NCI-H748 treated with DMSO at 0.1 percent for 48 hours (cell line): ENCODE data around the gene HOMER1.
"Not testable (repeated sequence)": the region's sequence is repeated elsewhere in the genome, so short reads cannot be mapped to it uniquely, and the experiment has no call there.

ENCODE experiments used
- DNase-seq: peaks from one replicate; lab custom pipeline; 2025; lab: John Stamatoyannopoulos, UW

HOMER1 gene

GRCh38 chr5:79417495-79417894 lies 96.4 kb downstream of the HOMER1 start:
- DNase-seq: no peak

DNA sequence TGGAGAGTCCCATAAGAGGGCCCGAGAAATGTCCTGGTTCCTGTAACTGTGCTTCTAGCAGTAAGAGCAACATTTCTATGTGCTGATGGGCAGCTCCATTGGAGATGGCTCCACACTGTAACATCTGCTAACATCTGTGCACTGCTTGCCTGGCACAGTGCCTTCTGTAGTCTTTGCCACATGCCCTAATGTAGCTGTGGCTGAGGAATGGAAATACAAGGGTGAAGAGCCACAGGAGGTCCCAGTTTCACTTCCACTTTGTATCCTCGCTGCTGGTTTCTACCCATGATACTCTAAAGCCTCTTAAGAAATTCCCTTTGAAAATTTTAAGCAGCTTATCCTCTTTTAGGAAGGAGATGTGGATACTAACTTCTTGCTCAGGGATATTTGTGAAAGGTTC lies 97.4 kb downstream of the HOMER1 start:
- DNase-seq: no peak

DNA sequence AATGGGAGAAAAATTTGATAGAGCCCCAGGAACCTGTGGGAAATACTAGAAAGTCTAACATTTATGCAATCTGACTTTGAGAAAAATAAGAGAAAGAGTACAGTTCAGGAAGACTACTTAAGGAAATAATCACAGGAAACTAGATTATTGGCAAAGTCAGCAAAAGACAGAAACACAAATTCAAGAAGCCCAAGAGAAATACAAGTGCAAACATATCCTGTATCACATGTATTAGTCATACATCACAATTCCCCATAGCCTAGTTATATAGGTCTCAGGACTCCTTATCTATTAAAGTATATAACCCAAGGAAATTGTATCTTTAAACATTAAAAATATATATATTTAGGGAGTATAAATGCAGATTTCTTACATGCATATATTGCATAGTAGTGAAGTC lies 100.8 kb downstream of the HOMER1 start:
- no peak for DNase-seq

DNA sequence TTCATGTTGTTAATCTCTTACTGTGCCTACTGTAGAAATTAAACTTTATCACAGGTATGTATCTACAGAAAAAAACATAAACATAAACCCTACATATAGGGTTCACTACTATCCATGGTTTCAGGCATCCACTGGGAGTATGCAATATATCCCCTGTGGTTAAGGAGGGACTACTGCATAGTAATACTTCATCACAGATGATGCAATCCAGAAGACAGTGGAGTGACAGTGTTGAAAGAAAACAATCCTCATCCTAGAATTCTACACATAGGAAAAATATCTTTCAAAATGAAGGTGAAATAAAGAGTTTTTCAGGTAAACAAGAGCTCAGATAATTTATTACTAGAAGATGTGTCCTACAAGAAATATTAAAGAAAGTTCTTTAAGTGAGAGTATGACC lies 105.9 kb downstream of the HOMER1 start:
- no peak for DNase-seq

DNA sequence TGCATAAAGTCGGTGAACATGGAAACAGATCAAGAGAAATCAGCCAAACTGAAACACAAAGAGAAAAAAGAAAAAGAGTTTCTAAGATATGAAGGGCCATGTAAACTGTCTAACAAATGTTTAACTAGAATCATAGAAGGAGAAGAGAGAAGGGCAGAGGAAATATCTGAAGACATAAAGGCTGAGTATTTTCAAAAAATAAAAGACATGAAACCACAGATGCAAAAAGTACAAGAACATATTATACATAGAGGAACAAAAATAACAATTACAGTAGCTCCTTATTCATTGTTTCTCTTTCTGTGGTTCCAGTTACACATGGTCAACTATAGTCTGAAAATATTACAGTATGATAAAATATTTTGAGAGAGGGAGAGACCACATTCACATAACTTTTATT lies 106.3 kb downstream of the HOMER1 start:
- no peak for DNase-seq

GRCh38 chr5:79401216-79401615 lies 112.7 kb downstream of the HOMER1 start:
- DNase-seq: no peak

DNA sequence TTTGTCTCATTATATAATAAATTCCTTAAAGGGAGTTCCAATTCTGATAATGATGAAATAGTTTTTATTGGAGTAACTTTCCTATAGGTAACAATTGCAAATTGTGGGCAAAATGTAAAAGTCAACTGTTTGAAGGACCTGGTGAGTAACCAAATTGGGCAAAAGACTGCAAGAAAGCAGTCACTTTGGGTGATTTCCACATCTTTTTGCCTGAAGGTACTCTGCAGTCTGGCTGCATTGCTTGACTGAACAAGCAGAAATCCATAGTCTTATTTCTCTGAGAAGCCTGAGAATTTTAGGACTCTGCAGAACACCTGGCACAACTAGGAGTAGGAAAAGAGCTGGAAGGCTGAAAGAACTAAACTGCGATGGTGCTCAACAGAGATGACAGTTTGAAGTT lies 114.9 kb downstream of the HOMER1 start:
- DNase-seq: no peak

GRCh38 chr5:79397080-79397479 lies 116.9 kb downstream of the HOMER1 start:
- DNase-seq: no peak

DNA sequence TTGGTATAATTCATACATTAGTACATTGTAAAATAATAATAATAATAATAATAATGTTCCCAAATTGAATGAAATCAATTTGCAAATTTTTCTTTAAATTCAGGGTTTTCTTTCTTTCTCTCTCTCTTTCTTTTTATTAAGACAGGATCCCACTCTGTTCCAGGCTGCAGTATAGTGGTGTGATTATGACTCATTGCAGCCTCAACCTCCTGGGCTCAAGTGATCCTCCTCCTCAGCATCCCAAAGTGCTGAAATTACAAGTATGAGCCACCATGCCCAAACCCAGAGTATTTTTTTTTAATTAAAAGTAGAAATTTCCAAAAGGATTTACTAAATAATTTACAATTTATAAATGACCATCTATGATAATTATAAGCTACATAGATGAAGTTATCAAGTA lies 117.7 kb downstream of the HOMER1 start:
- DNase-seq: no peak

DNA sequence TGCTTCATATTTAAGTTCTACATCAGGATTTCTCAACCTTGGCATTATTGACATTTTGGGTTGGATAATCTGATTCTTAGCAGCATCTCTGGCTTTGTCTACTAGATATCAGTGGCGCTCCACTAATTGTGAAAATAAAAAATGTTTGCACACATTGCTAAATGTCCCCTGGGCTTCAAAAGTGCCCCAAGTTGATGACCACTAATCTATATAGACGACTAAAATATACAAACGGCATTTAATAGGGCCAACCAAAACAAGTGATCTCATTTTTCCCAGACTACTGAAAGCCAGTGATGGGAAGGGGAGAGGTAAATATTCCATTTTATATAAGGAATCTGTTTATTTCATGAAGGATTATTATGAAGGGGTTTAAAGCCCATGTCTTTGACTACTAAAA lies 118.6 kb downstream of the HOMER1 start:
- no peak for DNase-seq

DNA sequence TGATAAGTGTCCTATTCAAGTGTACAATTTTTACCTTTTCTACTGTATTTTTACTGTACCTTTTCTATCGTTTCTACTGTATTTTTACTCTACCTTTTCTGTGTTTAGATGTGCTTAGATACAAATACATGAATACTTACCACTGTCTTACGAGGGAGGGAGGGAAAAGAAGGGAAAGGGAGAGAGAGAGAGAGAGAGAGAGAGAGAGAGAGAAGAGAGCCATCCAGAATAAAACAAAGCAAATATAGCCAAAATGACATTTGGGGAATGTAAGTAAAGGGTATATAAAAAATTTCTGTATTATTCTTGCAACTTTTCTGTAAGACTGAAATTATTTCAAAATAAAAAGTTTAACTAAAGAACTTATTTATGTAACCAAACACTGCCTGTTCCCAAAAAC lies 121.2 kb downstream of the HOMER1 start:
- no peak for DNase-seq

GRCh38 chr5:79386679-79387078 lies 127.3 kb downstream of the HOMER1 start:
- no peak for DNase-seq

DNA sequence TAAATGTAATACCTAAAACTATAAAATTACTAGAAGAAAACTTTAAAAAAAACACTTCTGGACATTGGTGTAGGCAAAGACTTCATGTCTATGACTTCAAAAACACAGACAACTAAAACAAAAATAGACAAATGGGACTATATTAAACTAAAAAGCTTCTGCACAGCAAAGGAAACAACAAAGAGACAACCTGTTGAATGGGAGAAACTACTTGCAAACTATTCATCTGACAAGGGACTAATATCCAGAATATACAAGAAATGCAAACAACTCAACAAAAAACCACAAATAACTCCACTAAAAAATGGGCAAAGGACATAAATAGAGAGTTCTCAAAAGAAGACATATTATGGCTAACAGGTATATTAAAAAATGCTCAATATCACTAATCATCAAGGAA lies 128.8 kb downstream of the HOMER1 start:
- DNase-seq: not testable (repeated sequence)

GRCh38 chr5:79378510-79379186 lies 135.3 kb downstream of the HOMER1 start:
- no peak for DNase-seq

DNA sequence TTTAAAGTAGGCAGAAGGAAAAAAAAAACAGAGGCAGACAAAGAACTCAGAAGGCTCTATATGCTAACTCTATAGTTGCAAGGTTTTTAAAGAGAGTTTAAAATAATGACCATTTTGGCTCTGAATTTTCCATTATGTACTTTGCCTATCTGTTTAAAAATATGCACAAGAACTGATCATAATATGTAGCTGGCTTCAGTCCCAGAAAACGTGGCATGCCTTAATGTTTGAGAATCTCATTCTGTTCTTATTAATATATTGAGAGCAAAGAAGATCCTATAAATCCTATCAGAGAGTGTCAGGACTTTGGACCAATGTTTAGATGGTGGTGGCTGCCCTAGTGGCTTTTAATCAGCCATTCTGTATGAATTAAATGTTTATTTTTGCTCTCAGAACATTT lies 156.5 kb downstream of the HOMER1 start:
- DNase-seq: no peak

- DNase-seq: no peak
Observed at GRCh38 chr5:79349881-79350280, 164.1 kb downstream of the HOMER1 start.

- no peak for DNase-seq
Observed at GRCh38 chr5:79349047-79349446, 164.9 kb downstream of the HOMER1 start.

DNA sequence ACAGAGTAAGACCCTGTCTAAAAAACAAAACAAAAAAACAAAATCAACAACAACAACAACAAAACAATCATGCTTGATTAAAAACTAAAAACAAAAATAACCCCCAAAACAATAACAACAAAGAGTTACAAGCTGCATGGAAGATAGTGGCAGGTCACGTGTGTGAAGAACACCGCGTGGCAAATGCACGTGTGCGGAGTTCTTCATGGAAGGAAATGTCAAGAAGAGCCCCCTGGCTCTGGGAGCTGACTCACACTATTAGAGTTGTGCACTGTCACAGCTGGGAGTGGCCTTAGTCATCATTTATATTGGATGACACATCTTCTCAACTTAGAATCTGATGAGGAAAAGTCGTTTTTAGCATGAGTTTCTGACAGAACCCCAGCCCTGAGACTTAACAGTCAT lies 167.5 kb downstream of the HOMER1 start:
- no peak for DNase-seq

DNA sequence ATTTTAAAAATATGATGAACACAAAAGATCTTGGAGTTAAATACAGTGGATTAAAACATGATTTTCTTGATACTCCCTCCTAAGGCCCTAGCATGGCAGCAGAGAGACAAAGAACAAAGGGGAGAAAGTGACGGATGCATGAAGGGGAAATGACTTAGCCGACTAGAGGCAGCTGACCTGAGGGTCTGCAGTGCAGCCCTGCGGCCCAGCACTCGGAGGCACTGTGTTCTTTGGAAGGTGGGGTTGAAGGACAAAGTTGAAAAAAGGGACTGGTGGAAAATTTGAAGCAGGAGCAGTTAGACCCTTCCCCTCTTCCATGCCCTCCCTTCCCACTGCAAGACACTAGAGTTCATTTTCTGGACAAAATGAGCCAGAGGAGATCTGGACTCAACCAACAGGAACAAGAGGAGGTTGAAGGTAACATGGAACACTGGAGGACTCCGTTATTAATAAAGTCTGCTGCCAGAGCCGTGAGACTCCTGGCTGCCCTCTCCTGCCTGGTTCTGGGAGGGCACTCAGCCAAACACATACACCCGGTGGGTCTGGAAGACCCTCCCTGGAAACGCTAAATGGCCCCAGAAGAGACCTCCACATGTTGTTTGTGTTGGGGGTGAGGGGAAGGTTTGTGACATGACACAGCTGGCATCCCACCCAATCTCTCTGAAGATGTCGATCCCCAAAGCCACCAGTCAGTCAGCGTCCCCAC lies 179.9 kb downstream of the HOMER1 start:
- no peak for DNase-seq

GRCh38 chr5:79330071-79330470 lies 183.9 kb downstream of the HOMER1 start:
- no peak for DNase-seq

DNA sequence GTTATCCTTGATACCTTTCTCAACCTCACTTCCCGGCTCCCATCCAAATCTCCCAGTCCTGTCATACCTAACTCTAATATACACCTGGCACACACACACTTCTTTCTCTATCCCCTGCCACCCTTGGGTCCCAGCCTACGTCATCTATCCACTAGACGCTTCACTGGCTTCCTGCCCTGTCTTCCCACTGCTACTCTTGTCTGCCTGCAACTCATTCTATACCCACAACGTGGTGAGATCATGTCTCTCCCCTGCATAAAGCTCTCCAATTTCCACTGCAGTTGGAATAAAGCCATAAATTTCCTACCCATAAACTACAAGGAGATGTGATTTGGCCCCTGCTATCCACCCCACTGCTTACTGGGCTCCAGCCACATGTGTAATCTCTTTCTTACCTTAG lies 184.5 kb downstream of the HOMER1 start:
- no peak for DNase-seq
